Measurements from ENCODE around the gene HGFAC. TPM values are rescaled to one million over a fixed set of nuclear protein-coding genes. Genes with fewer than 3 reads are reported as not detected.

Gene HGFAC
- total RNA-seq, 1 donor from 2014 or later = 1.0 TPM

DNA sequence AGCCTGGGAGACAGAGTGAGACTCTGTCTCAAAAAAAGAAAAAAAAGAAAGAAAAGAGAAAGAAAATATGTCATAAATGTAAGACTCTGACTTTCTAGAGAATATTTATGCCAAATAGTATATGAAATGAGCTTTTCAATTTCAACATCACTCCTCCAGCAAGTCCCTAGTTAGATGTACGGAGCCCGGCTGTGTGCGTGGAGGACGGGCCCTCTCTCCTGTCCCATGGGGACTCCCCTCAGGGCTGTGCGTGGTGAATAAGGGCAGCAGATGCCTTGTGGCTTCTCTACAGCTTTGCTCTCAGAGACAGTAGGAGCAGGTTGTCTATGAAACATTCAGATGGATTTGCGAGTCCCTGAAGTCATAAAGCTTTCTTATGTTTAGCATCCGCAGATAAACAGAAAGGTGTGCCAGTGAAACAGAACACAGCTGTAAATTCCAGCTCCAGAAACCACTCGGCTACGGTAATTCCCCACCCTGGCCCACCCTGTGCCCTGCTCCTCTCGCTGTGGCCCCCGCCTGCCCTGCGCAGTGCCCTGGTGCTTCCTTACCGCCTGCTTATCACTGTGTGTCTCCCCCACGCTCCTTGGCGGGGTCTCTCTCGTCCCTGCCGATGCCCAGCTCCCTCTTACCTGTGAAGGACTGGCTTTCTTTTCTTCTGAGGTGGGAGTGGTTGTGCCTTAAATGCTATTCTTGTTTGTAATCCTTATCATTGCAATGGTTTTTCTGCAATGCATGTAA is 13.9 kb upstream of the HGFAC start:
- H3K36me3 ChIP-seq = peaks cover 86% of the 10 kb centered on the region
- H3K4me3 ChIP-seq = no peak overlapping the region
- ATAC-seq (no peak), DNase-seq (no peak)
- intact Hi-C loops (cut with DNase I) = no loop called here
- no peaks in the 10 kb centered on the region for H3K9me3 ChIP-seq
- no peaks in the 10 kb centered on the region for H3K4me1 ChIP-seq
- H3K27me3 ChIP-seq (ENCODE audit: low read depth) = no peaks in the 10 kb centered on the region
- H3K27ac ChIP-seq = no peak overlapping the region
- TF ChIP-seq CTCF (IDR thresholded peaks at IDR 0.05) = no peak

GRCh38 chr4:3429651-3430050 is 12.1 kb upstream of the HGFAC start:
- ATAC-seq (no peak), DNase-seq (no peak)
- Histone ChIP-seq H3K36me3 (peaks cover 72% of the 10 kb centered on the region), H3K4me3 (no peak overlapping the region), H3K27me3 (ENCODE audit: low read depth) (no peaks in the 10 kb centered on the region), H3K27ac (no peak overlapping the region), H3K4me1 (no peaks in the 10 kb centered on the region), H3K9me3 (no peaks in the 10 kb centered on the region)
- no peak for TF ChIP-seq CTCF (IDR thresholded peaks at IDR 0.05)
- intact Hi-C loops (cut with DNase I) = no loop called here

GRCh38 chr4:3430524-3430923 is 11.2 kb upstream of the HGFAC start:
- no peak for TF ChIP-seq CTCF (IDR thresholded peaks at IDR 0.05)
- Histone ChIP-seq H3K9me3 (no peaks in the 10 kb centered on the region), H3K36me3 (peaks cover 65% of the 10 kb centered on the region), H3K27me3 (ENCODE audit: low read depth) (no peaks in the 10 kb centered on the region), H3K4me3 (no peak overlapping the region), H3K27ac (no peak overlapping the region), H3K4me1 (no peaks in the 10 kb centered on the region)
- DNase-seq (no peak), ATAC-seq (no peak)
- intact Hi-C loops (cut with DNase I) = no loop called here

- H3K4me3 ChIP-seq = no peak overlapping the region
- H3K27ac ChIP-seq = no peak overlapping the region
- ATAC-seq = no peak
- H3K27me3 ChIP-seq (ENCODE audit: low read depth) = no peaks in the 10 kb centered on the region
- intact Hi-C loops (cut with DNase I) = no loop called here
- no peak for TF ChIP-seq CTCF (IDR thresholded peaks at IDR 0.05)
- peaks cover under 1% of the 10 kb centered on the region for H3K4me1 ChIP-seq
- H3K9me3 ChIP-seq = no peaks in the 10 kb centered on the region
- DNase-seq = no peak
- peaks cover 62% of the 10 kb centered on the region for H3K36me3 ChIP-seq
These were observed 10.2 kb upstream of the HGFAC start for GRCh38 chr4:3431446-3431993.

- ATAC-seq (no peak), DNase-seq (no peak)
- no peak overlapping the region for H3K4me3 ChIP-seq
- no peaks in the 10 kb centered on the region for H3K27me3 ChIP-seq (ENCODE audit: low read depth)
- H3K27ac ChIP-seq = no peak overlapping the region
- H3K4me1 ChIP-seq = peaks cover 8% of the 10 kb centered on the region
- intact Hi-C loops (cut with DNase I) = no loop called here
- no peak for TF ChIP-seq CTCF (IDR thresholded peaks at IDR 0.05)
- no peaks in the 10 kb centered on the region for H3K9me3 ChIP-seq
- H3K36me3 ChIP-seq = peaks cover 53% of the 10 kb centered on the region
These were observed 9.4 kb upstream of the HGFAC start for GRCh38 chr4:3432381-3432790.
